Measurements from ENCODE around the gene TLE2.

Gene TLE2

DNA sequence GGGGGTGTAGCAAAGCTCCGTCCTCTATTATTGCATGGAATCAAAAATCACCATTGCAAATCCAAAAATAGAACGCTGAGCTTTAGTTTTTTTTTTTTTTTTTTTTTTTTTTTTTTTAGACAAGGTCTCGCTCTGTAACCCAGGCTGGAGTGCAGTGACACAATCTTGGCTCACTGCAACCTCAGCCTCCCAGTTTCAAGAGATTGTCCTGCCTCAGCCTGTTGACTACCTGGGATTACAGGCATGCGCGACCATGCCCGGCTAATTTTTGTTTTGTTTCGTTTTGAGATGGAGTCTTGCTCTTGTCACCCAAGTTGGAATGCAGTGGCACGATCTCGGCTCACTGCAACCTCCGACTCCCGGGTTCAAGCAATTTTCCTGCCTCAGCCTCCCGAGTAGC lies 69.0 kb downstream of the TLE2 start:
- TF ChIP-seq, protein P1, sequence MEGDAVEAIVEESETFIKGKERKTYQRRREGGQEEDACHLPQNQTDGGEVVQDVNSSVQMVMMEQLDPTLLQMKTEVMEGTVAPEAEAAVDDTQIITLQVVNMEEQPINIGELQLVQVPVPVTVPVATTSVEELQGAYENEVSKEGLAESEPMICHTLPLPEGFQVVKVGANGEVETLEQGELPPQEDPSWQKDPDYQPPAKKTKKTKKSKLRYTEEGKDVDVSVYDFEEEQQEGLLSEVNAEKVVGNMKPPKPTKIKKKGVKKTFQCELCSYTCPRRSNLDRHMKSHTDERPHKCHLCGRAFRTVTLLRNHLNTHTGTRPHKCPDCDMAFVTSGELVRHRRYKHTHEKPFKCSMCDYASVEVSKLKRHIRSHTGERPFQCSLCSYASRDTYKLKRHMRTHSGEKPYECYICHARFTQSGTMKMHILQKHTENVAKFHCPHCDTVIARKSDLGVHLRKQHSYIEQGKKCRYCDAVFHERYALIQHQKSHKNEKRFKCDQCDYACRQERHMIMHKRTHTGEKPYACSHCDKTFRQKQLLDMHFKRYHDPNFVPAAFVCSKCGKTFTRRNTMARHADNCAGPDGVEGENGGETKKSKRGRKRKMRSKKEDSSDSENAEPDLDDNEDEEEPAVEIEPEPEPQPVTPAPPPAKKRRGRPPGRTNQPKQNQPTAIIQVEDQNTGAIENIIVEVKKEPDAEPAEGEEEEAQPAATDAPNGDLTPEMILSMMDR (IDR thresholded peaks at IDR 0.05; ENCODE audit: extremely low read depth, missing control alignments) = no peak
- no peak for DNase-seq (ENCODE audit: low spot score)

DNA sequence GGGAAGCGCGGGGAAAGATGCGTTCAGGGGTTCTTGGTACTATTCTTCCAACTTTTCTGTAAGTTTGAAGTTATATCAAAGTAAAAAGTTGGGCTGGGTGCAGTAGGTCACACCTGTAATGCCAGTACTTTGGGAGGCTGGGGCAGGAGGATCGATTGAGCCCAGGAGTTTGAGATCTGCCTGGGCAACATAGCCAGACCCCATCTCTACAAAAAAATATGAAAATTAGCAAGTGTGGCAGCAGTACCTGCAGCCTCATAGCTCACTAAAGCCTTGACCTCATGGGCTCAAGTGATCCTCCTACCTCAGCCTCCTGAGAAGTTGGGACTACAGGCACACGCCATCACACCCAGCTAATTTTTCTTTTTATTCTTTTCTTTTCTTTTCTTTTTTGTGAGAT lies 71.9 kb downstream of the TLE2 start:
- no peak for DNase-seq (ENCODE audit: low spot score)
- TF ChIP-seq, protein P1 (IDR thresholded peaks at IDR 0.05; ENCODE audit: extremely low read depth, missing control alignments) = no peak

DNA sequence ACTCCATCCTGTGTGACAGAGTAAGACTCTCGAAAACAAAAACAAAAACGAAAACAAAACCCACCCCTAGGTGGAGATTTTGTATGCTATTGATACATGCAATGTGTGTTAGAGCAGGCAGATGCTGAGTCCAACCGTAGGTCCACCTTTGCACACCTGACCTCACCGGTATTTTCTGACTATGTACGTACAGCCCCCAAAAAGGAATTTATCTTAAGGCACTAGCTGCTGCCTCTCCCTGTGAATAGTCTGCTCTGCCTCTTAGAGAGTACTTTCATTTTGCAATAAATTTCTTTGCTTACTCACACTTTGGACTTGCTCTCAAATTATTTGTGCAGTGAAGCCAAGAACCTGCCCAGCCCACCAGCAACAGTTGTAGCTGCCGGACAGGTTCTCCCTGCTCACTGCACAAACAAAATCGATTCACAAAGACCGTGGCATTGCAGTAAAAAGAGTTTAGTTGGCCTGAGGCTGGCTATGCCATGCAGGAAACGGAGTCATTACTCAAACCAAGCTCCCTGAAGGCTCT lies 76.1 kb downstream of the TLE2 start:
- TF ChIP-seq, protein P1 (IDR thresholded peaks at IDR 0.05; ENCODE audit: extremely low read depth, missing control alignments) = no peak
- no peak for DNase-seq (ENCODE audit: low spot score)

DNA sequence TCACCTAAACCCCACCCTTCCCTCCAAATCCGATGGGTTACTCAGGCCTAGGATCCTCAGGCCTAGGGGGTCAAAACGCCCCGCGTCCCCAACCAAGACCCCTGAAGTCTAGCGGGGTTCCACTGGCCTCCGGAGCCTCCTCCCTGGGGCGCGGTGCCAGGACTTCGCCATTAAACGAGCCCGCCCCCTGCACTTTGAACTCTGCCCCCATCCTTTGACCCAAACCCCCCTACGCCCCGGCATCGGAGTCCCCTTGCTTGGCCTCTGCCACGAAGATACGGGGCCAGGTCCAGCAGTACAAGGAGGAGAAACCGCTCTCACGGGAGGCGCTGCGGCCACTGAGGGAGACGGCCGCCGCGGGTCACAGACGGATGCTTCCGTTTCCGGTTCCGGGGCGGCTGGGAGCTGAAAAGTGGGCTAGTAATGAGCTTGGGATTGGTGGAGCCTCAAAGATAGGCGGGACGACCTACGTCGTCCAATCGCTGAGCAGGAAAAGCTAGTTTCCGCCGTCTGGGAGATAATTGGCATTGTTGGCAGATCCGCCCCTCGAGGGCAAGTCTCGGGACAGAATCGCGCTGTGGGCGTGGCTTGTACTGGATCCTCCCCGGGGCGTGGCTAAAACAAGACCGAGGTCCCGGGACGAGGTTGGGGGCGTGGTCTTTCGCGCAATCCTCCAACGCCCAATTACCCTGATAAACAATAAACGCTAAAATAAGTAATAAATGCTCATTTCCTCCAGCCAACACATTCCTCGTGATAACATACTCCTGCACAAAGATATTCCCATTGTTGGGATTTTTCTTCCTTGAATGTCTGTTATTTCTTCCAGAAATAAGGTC lies 78.6 kb downstream of the TLE2 start:
- TF ChIP-seq, protein P1 (IDR thresholded peaks at IDR 0.05; ENCODE audit: extremely low read depth, missing control alignments) = no peak
- DNase-seq (ENCODE audit: low spot score) = peak; percentile 96

DNA sequence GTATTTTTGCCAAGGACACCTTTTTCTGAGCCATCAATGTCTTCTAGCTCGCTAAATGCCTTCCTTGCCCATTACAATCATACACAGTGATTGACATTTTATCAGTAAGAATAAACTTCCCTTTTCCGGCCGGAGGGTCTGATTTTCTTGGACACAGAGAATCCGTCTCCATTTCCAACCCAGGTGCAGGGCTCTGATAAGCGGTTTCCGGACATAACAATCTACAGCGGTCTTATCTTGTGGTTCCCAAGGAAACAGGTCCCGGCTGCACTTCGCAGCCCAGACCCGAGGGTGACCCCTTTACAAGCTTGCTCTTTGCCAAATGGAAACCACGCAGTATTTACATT lies 79.2 kb downstream of the TLE2 start:
- TF ChIP-seq, protein P1 (IDR thresholded peaks at IDR 0.05; ENCODE audit: extremely low read depth, missing control alignments) = no peak
- DNase-seq (ENCODE audit: low spot score) = no peak

Measured in GM20000 (cell line).